GM18519 (cell line): ENCODE measurements around the gene RIN1.

Experiments used
- ATAC-seq: cut with Tn5 transposase; IDR thresholded peaks from one replicate; pipeline ENCODE4 v1.9.1; 2021; ENCODE audit warnings: mild to moderate bottlenecking, moderate library complexity; ENCODE audit not compliant: unreplicated experiment, low FRiP score

Gene RIN1

DNA sequence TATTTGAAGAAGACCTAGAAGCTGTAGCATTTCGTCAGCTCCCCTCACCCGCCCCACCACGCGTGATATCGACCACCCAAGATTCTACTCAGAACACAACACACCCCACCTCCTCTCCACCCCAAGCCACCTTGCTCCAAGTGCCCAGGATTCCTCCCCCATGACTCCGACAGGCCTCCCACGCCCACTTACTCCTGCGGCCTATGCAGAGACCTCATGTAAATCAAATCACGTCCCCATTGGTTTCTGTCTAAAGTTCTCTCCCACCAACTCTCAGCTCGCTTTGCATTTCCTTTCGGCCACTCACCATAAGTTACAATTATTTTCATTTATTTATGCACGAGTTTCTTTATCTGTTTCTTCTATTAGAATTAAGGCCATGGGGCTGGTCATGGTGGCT lies 33.6 kb downstream of the RIN1 start:
- no peak for ATAC-seq

DNA sequence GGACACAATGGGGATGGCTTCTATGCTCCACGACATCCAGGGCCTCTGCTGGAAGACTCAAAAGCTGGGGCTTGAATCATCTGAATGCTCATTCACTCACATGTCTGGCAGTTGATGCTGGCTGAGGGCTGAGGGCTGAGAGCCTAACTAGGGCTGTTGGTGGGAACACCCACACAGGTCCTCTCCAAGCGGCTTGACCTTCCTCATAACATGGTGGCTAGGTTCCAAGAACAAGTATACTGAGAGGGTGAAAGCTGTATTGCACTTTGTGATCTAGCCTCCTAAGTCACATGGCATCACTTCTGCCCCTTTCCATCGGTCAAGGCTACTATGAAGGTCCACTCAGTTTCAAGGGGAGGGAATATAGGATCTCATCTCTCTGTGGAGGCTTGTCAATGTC lies 37.0 kb downstream of the RIN1 start:
- no peak for ATAC-seq

DNA sequence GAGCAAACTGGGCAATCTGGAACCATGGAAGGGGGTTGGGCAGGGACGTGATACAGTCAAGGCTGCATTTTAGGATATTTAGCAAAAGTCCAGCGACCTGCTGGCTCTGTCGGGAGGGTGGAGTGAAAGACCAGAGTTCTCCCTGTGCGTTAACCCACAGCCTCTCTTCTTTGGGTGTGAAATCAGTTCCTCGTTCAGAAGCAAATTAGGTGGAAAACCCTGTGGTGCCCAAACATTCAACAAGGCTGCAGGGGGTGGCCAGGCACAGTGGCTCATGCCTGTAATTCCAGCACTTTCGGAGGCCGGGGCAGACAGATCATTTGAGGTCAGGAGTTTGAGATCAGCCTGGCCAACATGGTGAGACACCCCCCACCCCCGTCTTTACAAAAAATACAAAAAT lies 38.6 kb downstream of the RIN1 start:
- no peak for ATAC-seq

DNA sequence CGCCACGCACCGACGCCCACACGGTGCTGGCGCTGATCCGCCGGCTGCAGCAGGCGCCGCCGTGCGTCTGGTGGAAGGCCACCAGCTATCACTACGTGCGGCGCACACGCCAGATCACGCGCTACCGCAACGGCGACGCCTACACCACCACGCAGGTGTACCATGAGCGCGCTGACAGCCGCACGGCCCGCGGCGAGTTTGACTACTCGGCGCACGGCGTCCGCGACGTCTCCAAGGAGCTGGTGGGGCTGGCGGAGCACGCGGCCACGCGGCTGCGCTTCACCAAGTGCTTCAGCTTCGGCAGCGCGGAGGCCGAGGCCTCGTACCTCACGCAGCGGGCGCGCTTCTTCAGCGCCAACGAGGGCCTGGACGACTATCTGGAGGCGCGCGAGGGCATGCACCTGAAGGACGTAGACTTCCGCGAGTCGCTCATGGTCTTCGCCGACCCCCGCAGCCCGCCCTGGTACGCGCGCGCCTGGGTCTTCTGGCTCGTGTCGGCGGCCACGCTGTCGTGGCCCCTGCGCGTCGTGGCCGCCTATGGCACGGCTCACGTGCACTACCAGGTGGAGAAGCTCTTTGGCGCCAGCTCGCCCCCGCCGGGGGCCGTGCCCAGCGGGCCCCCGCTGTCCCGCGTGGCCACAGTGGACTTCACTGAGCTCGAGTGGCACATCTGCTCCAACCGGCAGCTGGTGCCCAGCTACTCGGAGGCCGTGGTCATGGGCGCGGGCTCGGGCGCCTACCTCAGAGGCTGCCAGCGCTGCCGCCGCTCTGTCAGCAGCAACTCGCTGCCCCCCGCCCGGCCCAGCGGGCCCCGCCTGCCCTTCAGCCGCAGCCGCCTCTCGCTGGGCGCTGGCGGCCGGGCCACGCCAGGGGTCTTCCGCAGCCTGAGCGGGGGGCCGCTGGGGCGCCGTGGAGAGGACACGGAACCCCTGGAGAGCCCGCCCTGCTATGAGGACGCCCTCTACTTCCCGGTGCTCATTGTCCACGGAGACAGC lies 41.3 kb downstream of the RIN1 start:
- ATAC-seq, result no peak

DNA sequence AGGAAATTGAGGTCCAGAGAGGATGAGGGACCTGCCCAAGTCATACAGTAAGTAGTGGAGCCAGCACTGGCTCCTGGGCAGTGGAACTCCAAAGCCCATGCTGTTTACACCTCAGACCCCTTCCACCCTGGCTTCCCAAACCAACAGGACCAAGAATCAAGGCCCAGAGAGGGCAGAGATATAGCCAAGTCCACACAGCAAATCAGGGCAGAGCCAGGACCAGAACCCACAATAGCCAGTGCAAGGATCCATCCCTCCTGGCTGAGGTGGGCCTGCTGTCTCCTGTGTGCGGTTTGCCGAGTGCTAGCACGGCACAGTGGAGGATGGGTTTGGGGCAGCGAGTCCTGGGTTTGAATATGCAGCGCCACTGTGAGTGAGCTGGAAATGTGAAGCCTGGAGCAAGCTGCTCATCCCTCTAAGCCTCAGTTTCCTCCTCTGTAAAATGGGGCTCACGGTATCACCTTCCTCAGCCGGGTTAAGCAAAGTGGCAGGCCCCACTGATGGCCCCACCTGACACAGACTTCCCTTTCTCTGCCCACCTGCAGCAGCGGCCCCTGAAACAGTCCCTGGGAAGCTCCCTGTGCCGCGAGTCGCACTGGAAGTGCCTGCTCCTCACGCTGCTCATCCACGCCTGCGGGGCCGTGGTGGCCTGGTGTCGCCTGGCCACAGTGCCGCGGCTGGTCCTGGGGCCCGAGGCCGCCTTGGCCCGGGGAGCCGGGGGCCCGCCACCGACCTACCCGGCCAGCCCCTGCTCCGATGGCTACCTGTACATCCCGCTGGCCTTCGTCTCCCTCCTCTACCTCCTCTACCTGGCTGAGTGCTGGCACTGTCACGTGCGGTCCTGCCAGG lies 42.2 kb downstream of the RIN1 start:
- ATAC-seq, result no peak

DNA sequence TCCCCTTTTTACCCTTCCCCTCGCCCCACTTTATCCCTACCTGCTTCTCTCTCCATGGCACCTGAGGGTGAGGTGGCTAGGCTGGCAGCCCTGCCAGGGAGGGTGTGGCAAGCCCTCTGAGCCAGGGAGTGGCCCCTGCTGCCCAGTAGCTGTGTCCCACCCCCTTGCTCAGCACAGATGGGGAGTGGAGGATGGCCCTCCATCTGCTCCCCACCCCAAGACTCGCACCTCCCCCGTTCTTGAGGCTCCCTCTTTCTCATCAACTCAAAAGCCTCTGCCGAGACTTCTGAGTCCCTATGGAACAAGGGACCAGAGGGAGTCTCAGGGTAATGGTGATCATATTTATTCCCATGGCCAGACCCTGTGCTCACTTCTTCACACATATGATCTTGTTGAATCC lies 42.9 kb downstream of the RIN1 start:
- ATAC-seq, result no peak

DNA sequence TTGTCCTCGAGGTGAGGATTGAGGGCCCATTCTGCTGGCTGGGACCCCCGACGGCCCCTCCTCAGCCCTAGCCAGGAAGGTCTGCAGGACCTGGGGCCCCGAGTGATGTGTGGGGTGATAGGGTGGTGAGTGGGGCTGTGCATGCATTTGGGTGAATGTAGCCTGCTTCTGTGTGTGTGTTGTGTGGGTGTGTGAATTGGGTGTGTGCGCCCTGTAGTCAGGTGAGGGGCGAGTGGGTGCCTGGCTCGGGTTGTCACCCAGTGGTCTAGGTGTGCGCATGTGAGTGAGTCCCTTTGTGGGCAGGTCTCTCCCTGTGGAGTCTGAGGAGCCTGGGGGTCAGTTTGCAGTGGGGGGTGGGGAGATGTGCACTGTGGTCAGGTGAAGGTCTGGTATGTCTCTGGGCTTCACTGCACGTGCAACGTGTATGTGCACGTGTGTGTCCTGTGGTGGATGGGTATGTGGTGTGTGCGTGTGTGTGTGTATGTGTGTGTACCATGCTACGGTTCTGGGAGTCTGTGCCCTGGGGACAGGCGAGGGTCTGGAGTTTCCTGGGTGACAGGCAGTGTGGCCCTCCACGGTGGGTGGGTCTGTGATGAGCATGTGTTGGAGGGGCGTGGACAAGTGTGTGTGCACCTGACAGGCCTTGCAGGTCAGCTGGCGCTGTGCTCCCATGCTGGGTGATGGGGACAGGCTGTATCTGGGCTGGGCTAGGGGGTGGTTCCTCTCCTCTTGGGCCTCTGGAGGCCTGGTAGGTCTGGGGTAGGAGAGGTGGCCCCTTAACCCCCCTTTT lies 43.5 kb downstream of the RIN1 start:
- no peak for ATAC-seq

DNA sequence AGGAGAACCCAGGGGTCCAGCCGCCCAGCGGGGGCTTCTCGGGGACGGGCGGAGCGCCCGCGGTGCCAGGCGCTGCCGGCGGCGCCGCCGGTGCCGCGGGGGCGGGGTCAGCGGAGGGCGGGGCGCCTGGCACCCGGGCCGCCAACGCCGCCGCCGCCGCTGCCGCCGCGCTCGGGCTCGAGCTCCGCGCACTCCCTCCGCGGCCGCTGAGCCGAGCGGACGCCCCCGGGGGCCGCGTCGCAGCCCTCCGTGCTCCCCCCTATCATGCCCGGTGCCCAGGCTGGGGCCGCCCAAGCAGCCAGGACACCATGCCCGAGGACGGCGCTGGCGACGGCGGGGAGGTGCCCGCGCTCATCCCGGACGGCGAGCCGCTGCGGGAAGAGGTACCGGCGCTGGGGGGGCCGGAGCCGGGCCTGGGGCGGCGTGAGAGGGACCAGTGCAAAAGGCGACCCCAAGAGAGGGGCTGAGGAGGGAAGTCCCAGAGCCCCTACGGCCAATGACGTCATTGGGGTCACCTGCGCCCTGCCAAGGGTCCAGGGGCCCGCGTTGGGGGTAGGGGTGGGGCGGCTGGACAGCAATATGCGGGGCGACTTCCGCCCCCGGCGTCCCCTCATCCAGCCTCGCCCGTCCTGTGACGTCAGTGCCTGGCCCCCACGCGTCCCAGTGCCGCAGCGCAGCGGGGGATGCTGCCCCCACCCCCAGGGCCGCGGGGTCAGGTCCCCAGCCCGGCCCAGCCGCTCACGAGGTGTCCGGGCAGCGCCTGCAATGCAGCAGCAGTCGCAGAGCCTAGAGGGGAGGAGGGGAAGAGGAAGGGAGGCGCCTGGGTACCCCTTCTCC lies 44.3 kb downstream of the RIN1 start, which contains the start of gene TMEM151A:
TSS of gene TMEM151A (plus strand) at position 189 of the 837 bp plus-strand sequence. CDS start at position 309, 120 bp downstream.
- no peak for ATAC-seq

DNA sequence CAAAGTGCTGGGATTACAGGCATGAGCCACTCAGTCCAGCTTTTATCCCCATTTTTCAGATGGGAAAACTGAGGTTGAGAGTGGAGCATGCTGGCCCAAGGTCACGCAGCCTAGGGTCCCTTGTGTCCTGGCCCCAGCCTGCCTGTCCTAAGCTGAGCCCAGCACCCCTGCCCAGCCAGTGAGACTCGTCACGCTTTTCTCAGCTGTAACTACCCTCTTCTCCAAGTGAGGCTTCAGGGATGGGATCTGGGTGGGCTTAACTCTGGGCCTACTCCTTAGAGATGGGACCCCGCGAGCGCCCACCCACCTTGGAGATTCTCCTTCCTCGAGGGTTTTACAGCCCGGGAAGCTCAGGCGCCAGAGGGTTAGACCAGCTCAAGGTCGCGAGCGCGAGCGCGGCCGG lies 44.9 kb downstream of the RIN1 start:
- no peak for ATAC-seq

DNA sequence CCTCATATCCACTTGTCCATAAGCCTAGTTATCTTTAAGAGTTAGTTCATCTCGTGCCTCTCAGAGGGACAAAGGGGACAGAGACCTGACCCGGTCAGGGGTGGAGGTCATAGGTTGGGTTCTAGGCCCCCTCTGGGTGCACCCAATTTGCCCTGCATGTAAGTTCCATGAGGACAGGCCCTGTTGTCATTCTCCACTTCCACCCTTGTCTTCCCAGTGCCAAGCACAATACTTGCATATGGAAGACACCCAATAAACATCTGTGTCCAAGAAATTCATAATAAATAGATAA lies 46.0 kb downstream of the RIN1 start:
- ATAC-seq, result no peak

DNA sequence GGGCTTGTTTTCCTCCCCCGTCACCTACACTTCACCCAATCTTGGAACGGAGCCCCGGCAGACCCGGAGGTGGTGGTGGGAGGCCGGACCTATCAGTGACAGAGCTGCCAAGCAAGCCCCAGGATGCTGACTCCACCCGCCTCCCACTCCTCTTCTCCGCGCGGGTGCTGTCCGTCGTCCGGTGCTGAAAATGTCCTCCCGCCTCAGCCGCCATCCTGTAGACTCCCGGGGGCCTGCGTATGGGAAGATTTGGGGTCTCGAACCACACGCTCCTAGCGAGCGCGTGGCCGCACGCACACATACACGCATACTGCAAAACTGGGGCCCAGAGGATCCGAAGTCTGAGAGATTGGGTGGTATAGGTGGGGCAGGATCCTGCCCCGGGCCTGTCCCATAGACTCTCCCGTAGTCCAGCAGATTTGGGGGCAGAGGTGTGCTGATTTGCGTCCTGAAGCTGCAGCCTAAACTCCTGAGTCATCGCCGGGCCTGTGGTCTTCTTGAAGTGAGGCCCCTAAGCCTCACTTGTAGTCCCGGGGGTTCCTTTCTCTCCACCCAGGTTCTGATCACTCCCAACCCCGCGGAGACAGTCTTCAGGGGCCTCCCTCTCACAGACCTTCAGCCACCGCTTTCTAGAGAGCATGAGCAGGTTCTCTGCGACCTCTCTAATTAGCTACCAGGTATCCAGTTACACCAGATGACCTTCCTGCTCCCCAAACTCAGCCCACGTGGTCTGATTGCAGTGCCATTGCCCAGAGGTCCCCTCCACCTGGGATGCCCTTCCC lies 46.5 kb downstream of the RIN1 start:
- ATAC-seq, result peak; percentile 11

DNA sequence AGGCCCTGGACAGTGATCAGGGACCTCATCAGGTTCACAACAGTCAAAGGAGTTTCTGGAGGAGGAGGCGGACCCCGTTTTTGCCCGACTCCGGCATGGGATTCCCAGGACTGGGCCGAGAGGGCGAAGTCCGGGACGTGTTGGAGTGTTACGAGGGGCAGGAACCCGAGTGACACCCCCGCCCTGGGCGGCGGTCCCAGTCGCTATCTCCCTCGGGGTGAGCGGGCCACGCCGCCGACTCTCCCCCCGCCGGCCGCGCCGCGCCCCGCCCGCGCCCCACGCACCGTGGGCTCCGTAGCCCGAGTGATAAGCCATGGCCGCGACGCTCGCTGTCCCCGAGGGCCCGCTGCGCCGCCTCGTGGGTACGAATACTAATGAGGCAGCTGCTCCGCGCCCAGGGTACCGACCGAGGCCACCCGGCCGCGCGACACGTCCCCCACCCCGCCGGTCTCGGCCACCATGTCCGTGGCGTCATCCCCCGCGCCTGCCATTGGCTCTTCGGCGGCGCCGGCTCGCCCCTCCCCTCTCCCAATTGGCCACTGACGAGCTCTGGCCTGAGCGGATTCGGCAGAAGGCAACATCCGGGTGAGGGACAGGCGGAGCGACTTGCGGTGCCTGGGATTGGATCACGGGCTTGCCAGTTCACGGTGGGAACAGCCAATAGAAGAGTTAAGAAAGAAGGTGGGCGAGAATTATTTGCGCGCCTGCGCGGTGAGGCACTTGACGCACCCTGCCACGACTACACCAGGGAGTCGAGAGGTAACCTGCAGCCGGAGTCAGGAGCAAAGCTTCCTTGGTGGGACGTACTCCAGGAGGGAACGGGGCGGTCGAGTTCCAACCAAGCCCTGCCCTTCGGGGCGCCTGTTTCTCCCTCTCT lies 47.3 kb downstream of the RIN1 start, which contains the start of gene YIF1A:
TSS of gene YIF1A (minus strand) at position 473 of the 877 bp plus-strand sequence. CDS start at position 315, 158 bp downstream.
- peak; percentile 73 for ATAC-seq

DNA sequence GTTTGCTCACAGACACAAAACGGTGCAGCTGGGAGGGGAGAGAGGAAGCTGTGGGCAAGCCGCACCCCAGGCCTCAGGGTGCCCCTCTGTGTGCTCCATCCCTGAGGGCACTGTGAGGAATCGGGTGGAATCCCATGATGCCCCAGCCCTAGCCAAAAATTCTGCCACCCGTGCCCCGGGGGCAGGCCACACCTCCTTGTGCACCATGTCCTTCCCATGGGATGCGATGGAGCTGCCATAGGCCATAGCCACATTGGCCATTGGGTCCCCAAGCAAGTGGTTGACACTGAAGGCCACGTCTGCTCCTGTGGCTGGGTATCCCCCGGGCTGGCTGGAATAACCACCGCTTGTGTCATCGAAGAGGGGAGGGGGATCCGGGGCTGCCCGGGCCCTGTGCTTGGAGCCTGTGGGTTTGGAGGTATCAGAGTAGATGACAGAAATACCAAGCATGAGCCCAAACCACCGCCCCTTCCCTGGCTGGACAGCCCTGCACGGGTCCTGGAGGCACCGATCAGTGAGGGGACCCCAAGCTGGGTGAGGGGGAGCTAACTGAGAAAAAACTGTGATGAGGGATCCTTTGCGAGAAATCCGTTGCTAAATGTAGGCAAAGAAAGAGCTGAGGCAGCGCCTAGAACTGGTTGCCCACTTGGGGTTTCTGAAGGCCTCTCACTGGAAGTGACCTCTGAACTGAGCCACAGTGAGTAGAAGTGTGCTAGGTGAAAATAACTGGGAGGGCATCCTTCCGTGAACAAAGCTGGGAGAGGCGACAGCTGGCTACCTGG lies 48.2 kb downstream of the RIN1 start:
- no peak for ATAC-seq

DNA sequence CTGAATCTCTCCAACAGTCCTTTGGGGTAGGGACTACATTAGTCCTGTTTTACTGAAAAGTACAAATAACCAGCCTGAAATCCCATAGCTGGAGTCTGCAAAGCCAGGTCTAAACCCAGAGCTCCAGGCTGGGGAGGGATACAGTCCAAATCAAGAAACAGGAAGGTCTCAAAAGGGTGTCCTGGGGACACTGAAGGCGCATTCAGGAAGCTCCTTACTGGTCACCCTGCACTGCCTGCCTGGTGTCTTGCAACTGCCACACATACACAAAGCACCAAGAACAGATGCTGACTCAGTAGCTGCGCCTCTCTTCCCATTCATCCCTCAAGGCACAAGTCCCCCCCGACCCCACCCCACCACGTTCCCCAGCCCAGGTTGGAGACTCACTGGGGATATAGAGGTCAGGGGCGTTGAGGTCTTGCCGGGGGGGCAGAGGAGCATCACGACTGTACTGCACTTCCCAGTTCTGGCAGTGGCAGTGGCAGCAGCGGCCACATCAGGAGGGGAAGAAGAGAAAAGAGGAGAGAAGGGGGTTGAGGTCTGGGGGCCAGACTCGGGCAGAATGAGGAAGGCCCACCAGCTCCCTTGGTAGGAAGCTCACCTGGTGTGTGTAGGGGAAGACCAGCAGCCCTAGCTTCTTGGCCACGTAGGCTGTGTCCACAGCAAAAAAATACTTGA lies 48.9 kb downstream of the RIN1 start:
- ATAC-seq, result no peak

DNA sequence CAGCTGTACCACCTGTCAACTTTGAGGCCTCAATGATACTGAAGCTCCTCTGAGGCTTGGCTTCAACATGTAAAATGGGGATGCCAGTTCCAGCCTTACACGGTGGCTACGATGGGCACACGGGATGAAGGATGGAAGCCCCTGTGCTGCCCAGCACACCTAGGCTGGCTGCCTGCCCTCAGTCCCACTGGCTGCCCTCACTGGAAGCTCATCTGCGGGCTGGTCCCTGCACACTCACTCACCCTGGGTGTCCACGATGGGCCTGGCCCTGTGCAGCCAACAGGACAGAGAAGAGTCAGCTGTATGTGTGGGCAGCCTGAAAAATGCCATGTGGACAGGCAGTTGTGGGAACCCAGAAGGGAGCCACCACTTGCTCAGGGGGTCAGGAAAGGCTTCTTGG lies 49.5 kb downstream of the RIN1 start:
- ATAC-seq, result no peak

DNA sequence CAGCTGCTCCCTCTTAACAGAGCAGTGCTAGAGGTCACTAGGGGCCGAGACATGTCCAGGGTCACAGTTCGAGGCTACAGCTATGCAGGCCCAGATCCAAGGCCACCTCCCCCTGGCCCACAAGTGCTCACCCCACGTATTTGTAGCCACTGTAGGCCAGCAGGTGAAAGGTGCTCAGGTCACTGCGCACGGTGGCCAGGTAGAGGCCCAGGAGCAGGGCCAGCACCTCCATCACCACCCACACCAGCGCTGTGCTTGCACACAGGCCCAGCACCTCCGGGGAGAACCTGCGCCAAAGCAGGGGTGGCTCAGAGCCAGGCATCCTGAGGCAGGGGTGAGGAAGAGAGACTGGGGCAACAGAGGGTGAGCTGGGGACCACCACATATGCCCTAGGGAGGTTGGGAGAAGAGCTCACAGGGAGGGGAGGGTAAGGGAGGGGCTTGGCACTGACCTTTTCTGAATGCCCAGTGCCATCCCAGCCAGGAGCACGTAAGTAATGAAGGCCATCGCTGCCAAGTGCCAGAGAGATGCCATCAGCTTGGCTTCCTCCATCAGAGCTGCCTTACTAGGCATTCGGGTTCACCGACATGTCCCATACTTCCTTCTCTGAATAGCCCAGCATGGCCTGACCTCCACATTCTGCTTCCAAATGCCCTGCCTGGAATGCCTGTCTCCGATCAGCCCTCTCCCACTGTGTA lies 50.8 kb downstream of the RIN1 start:
- no peak for ATAC-seq
